Neural progenitor cell (in vitro differentiated cells): ENCODE data around the gene TARS1. TPM values are rescaled to one million over a fixed set of nuclear protein-coding genes. Genes with fewer than 3 reads are reported as not detected.

ENCODE experiments used
- DNase-seq: peaks from one replicate; pipeline ENCODE4 v3.0.0-alpha.2; 2016; ENCODE audit warnings: low spot score
- H2AFZ ChIP-seq: fragments of 200-600 bp; sonication (generic); replicated peaks from 2 replicates; pipeline ENCODE4 v1.6.1; 2016; ENCODE audit warnings: antibody characterized with exemption
- H3F3A ChIP-seq: fragments of 200-600 bp; sonication (generic); 2 replicates; pipeline ENCODE4 v1.6.1; 2016; ENCODE audit warnings: antibody characterized with exemption, low read depth
- H3K27ac ChIP-seq: fragments of 200-600 bp; sonication (generic); 2 replicates; pipeline ENCODE4 v1.5.1; 2016; ENCODE audit warnings: mild to moderate bottlenecking
- H3K27me3 ChIP-seq: fragments of 200-600 bp; sonication (generic); 2 replicates; pipeline ENCODE4 v1.6.1; 2016; ENCODE audit warnings: mild to moderate bottlenecking, moderate library complexity
- H3K36me3 ChIP-seq: fragments of 200-600 bp; sonication (generic); 2 replicates; pipeline ENCODE4 v1.5.1; 2016
- H3K4me1 ChIP-seq: fragments of 200-600 bp; sonication (generic); 2 replicates; pipeline ENCODE4 v1.6.1; 2016; ENCODE audit warnings: mixed run types
- H3K4me2 ChIP-seq: fragments of 200-600 bp; sonication (generic); 2 replicates; pipeline ENCODE4 v1.6.1; 2016
- H3K4me3 ChIP-seq: fragments of 200-600 bp; sonication (generic); 2 replicates; pipeline ENCODE4 v1.5.1; 2016
- H3K79me2 ChIP-seq: fragments of 200-600 bp; sonication (generic); 2 replicates; pipeline ENCODE4 v1.6.1; 2016; ENCODE audit warnings: low read depth
- H3K9ac ChIP-seq: fragments of 200-600 bp; sonication (generic); 2 replicates; pipeline ENCODE4 v1.6.1; 2016
- H3K9me3 ChIP-seq: fragments of 200-600 bp; sonication (generic); 2 replicates; pipeline ENCODE4 v1.5.1; 2016; ENCODE audit warnings: low read depth
- H4K20me1 ChIP-seq: fragments of 200-600 bp; sonication (generic); 2 replicates; pipeline ENCODE4 v1.6.1; 2016; ENCODE audit warnings: low read depth
- H3K27ac Mint-ChIP-seq: 3 replicates; pipeline ENCODE4 v1.8.0; 2021; ENCODE audit warnings: mixed read lengths
- H3K27me3 Mint-ChIP-seq: 2 replicates; pipeline ENCODE4 v1.8.0; 2022; ENCODE audit warnings: low read depth, mild to moderate bottlenecking, inconsistent platforms, moderate library complexity, mixed read lengths; ENCODE audit not compliant: insufficient read depth
- H3K36me3 Mint-ChIP-seq: 3 replicates; pipeline ENCODE4 v1.8.0; 2021; ENCODE audit warnings: mixed read lengths
- H3K4me1 Mint-ChIP-seq: 3 replicates; pipeline ENCODE4 v1.8.0; 2021; ENCODE audit warnings: mixed read lengths
- H3K4me3 Mint-ChIP-seq: 3 replicates; pipeline ENCODE4 v1.8.0; 2021; ENCODE audit warnings: mild to moderate bottlenecking, moderate library complexity, mixed read lengths
- H3K9me3 Mint-ChIP-seq: 3 replicates; pipeline ENCODE4 v1.8.0; 2020; ENCODE audit warnings: mixed read lengths
- CTCF ChIP-seq: fragments of 200-600 bp; sonication (generic); IDR thresholded peaks from 2 replicates; pipeline ENCODE4 v1.5.1; 2017; ENCODE audit warnings: antibody characterized with exemption, mild to moderate bottlenecking
- EZH2 ChIP-seq: fragments of 200-600 bp; sonication (generic); IDR thresholded peaks from 2 replicates; pipeline ENCODE4 v1.6.1; 2017; ENCODE audit warnings: antibody characterized with exemption, mild to moderate bottlenecking, moderate library complexity
- EZH2phosphoT487 ChIP-seq: fragments of 200-600 bp; sonication (generic); IDR thresholded peaks from 2 replicates; pipeline ENCODE4 v1.6.1; 2017; ENCODE audit warnings: antibody characterized with exemption
- total RNA-seq: library from RNA; depleted of rRNA; stranded (reverse); fragments of >200 nt; gene quantifications from 2 replicates; pipeline ENCODE4 v1.2.3, GENCODE V29; 2015; ENCODE audit warnings: low replicate concordance

Gene TARS1
- total RNA-seq, 1 donor from 2014 or later: 123 TPM

GRCh38 chr5:33475706-33476105, 34.9 kb downstream of the TARS1 start:
- Histone ChIP-seq H3K4me1 (no peaks in the 10 kb centered on the region), H4K20me1 (no peaks in the 10 kb centered on the region), H2AFZ (no peak overlapping the region), H3K36me3 (no peaks in the 10 kb centered on the region), H3K4me3 (no peak overlapping the region), H3K27ac (no peak overlapping the region), H3K4me2 (no peak overlapping the region), H3K9me3 (no peaks in the 10 kb centered on the region), H3F3A (no peaks in the 10 kb centered on the region), H3K79me2 (no peaks in the 10 kb centered on the region), H3K27me3 (no peaks in the 10 kb centered on the region), H3K9ac (no peak overlapping the region)
- no peak for DNase-seq
- no peak overlapping the region for H3K4me3 Mint-ChIP-seq
- no peaks in the 10 kb centered on the region for H3K4me1 Mint-ChIP-seq
- TF ChIP-seq EZH2 (no peak), CTCF (no peak), EZH2phosphoT487 (no peak)
- no peaks in the 10 kb centered on the region for H3K27me3 Mint-ChIP-seq
- no peaks in the 10 kb centered on the region for H3K9me3 Mint-ChIP-seq
- peaks cover 50% of the 10 kb centered on the region for H3K36me3 Mint-ChIP-seq
- H3K27ac Mint-ChIP-seq: no peak overlapping the region

GRCh38 chr5:33476992-33477391, 36.2 kb downstream of the TARS1 start:
- Histone ChIP-seq H3K9me3 (no peaks in the 10 kb centered on the region), H3K9ac (no peak overlapping the region), H3K4me3 (no peak overlapping the region), H3K4me1 (peaks cover 2% of the 10 kb centered on the region), H3K4me2 (no peak overlapping the region), H4K20me1 (no peaks in the 10 kb centered on the region), H3K36me3 (no peaks in the 10 kb centered on the region), H3K79me2 (no peaks in the 10 kb centered on the region), H2AFZ (no peak overlapping the region), H3K27me3 (no peaks in the 10 kb centered on the region), H3F3A (peaks cover 4% of the 10 kb centered on the region), H3K27ac (no peak overlapping the region)
- H3K27me3 Mint-ChIP-seq: no peaks in the 10 kb centered on the region
- DNase-seq: no peak
- no peaks in the 10 kb centered on the region for H3K9me3 Mint-ChIP-seq
- H3K4me1 Mint-ChIP-seq: no peaks in the 10 kb centered on the region
- peaks cover 47% of the 10 kb centered on the region for H3K36me3 Mint-ChIP-seq
- H3K4me3 Mint-ChIP-seq: no peak overlapping the region
- no peak overlapping the region for H3K27ac Mint-ChIP-seq
- TF ChIP-seq EZH2phosphoT487 (no peak), EZH2 (no peak), CTCF (no peak)

GRCh38 chr5:33477816-33478215, 37.1 kb downstream of the TARS1 start:
- no peaks in the 10 kb centered on the region for H3K79me2 ChIP-seq
- TF ChIP-seq EZH2phosphoT487: no peak
- TF ChIP-seq CTCF: no peak
- TF ChIP-seq EZH2: no peak
- peaks cover 13% of the 10 kb centered on the region for H3F3A ChIP-seq
- Mint-ChIP-seq H3K27me3 (no peaks in the 10 kb centered on the region), H3K27ac (no peak overlapping the region), H3K4me3 (no peak overlapping the region), H3K4me1 (no peaks in the 10 kb centered on the region), H3K9me3 (no peaks in the 10 kb centered on the region), H3K36me3 (peaks cover 41% of the 10 kb centered on the region)
- H3K36me3 ChIP-seq: no peaks in the 10 kb centered on the region
- no peaks in the 10 kb centered on the region for H4K20me1 ChIP-seq
- H3K4me1 ChIP-seq: peaks cover 10% of the 10 kb centered on the region
- no peak overlapping the region for H3K4me2 ChIP-seq
- no peaks in the 10 kb centered on the region for H3K27me3 ChIP-seq
- H3K9ac ChIP-seq: no peak overlapping the region
- no peak overlapping the region for H3K27ac ChIP-seq
- H3K4me3 ChIP-seq: no peak overlapping the region
- H2AFZ ChIP-seq: no peak overlapping the region
- H3K9me3 ChIP-seq: no peaks in the 10 kb centered on the region
- DNase-seq: no peak

- peaks cover 13% of the 10 kb centered on the region for H3K4me1 ChIP-seq
- H3K36me3 Mint-ChIP-seq: peaks cover 28% of the 10 kb centered on the region
- H3K36me3 ChIP-seq: no peaks in the 10 kb centered on the region
- no peak for DNase-seq
- H3K4me2 ChIP-seq: no peak overlapping the region
- H3F3A ChIP-seq: peaks cover 14% of the 10 kb centered on the region
- no peaks in the 10 kb centered on the region for H3K27me3 Mint-ChIP-seq
- H3K27me3 ChIP-seq: no peaks in the 10 kb centered on the region
- no peaks in the 10 kb centered on the region for H3K79me2 ChIP-seq
- no peaks in the 10 kb centered on the region for H4K20me1 ChIP-seq
- no peak overlapping the region for H3K27ac Mint-ChIP-seq
- no peak overlapping the region for H3K4me3 ChIP-seq
- H3K4me1 Mint-ChIP-seq: no peaks in the 10 kb centered on the region
- H2AFZ ChIP-seq: no peak overlapping the region
- no peaks in the 10 kb centered on the region for H3K9me3 ChIP-seq
- no peaks in the 10 kb centered on the region for H3K9me3 Mint-ChIP-seq
- H3K27ac ChIP-seq: no peak overlapping the region
- TF ChIP-seq EZH2phosphoT487 (no peak), CTCF (no peak), EZH2 (no peak)
- no peak overlapping the region for H3K9ac ChIP-seq
- no peak overlapping the region for H3K4me3 Mint-ChIP-seq
Observed at GRCh38 chr5:33479311-33479710, 38.5 kb downstream of the TARS1 start.
